BLaER1 (cell line): Measurements from ENCODE around the gene BACH2.

Experiments used
- H3K27ac ChIP-seq: shearing (Covaris generic); formaldehyde crosslinking; 2 replicates; pipeline ENCODE4 v1.8.1; 2022
- H3K27me3 ChIP-seq: shearing (Covaris generic); formaldehyde crosslinking; 2 replicates; pipeline ENCODE4 v1.8.1; 2022
- H3K36me3 ChIP-seq: shearing (Covaris generic); formaldehyde crosslinking; 2 replicates; pipeline ENCODE4 v1.8.1; 2022
- H3K4me1 ChIP-seq: shearing (Covaris generic); formaldehyde crosslinking; 2 replicates; pipeline ENCODE4 v1.8.1; 2022
- H3K4me2 ChIP-seq: shearing (Covaris generic); formaldehyde crosslinking; 2 replicates; pipeline ENCODE4 v1.8.1; 2022
- H3K4me3 ChIP-seq: shearing (Covaris generic); formaldehyde crosslinking; 2 replicates; pipeline ENCODE4 v1.8.1; 2022
- H3K9ac ChIP-seq: shearing (Covaris generic); formaldehyde crosslinking; 2 replicates; pipeline ENCODE4 v1.8.1; 2022
- H3K9me3 ChIP-seq: shearing (Covaris generic); formaldehyde crosslinking; 2 replicates; pipeline ENCODE4 v1.8.1; 2022
- H4K20me1 ChIP-seq: shearing (Covaris generic); formaldehyde crosslinking; 2 replicates; pipeline ENCODE4 v1.8.1; 2022
- Cebpa-rat ChIP-seq: shearing (Covaris generic); IDR thresholded peaks from 2 replicates; pipeline ENCODE4 v1.8.1; 2022

BACH2 gene

DNA sequence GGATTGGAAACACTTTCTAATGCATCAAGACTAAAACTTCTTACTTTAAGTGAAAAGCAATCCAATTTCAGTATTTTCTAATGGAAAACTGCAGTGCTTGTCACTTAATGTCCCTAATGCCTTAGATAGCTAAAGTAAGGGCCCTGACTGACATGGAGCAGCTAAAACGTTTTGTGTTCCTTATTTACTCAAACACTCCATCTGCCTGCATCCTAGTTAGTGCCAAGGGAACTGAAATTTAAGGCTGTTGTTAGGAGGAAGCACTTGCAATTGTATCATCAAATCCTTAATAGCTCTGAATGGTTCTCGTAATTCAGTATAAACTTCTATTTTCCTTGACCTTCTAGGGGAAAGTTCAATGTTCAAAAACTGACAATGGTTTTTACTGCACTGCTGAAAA is 274.9 kb downstream of the BACH2 start:
- no peak overlapping the region for H3K4me2 ChIP-seq
- no peak for TF ChIP-seq Cebpa-rat
- peaks cover 30% of the 10 kb centered on the region for H3K36me3 ChIP-seq

DNA sequence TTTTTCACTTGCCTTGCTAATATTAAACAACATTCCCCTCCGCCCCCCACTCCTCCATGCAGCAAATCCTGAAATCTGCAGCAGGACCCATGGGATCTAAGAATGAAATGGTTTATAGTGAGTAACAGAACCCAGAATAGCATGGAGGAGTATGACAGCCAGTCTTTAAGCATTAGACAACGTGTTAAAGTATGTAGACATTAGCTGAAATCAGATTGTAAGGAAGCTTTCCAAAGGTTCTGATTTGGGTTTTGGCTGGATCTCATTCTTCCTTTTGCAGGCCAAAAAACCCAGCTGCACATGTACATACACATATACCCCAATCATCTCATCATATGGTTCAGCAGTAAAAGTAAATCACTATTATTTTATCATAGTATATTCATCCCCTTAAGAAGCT is 275.9 kb downstream of the BACH2 start:
- Histone ChIP-seq H3K4me1 (no peaks in the 10 kb centered on the region), H3K27ac (no peak overlapping the region), H3K9me3 (no peaks in the 10 kb centered on the region), H3K36me3 (peaks cover 30% of the 10 kb centered on the region), H3K4me2 (no peak overlapping the region), H4K20me1 (peaks cover 68% of the 10 kb centered on the region), H3K27me3 (no peaks in the 10 kb centered on the region), H3K9ac (no peak overlapping the region), H3K4me3 (no peak overlapping the region)
- no peak for TF ChIP-seq Cebpa-rat

More for the DNA sequence above, 274.9 kb downstream of the BACH2 start:
- H3K4me3 ChIP-seq, result no peak overlapping the region
- H4K20me1 ChIP-seq, result peaks cover 78% of the 10 kb centered on the region
- H3K9me3 ChIP-seq, result no peaks in the 10 kb centered on the region
- H3K9ac ChIP-seq, result no peak overlapping the region
- H3K27ac ChIP-seq, result no peak overlapping the region
- no peaks in the 10 kb centered on the region for H3K4me1 ChIP-seq
- H3K27me3 ChIP-seq, result no peaks in the 10 kb centered on the region

DNA sequence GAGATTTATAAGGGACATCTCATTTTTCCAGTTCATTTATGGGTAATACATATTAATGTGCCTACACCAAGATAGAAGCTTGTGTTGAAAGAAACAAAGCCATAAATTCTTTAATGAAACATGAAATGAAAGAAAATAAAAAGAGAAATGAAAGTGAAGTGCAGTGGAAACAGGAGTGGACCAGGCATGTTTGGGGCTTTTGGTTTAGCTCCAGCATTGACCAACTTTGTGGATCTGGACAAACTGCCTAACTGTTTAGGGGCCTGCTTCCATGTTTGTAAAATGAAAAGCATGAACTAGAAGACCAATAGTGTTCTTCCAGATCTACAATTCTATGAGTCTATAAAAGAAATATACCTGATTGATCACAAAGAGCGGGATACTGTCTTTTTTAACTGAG is 277.4 kb downstream of the BACH2 start:
- Histone ChIP-seq H3K4me3 (no peak overlapping the region), H3K9ac (no peak overlapping the region), H3K4me2 (no peak overlapping the region), H3K4me1 (no peaks in the 10 kb centered on the region), H3K27ac (no peak overlapping the region), H3K36me3 (peaks cover 22% of the 10 kb centered on the region), H3K9me3 (no peaks in the 10 kb centered on the region), H3K27me3 (no peaks in the 10 kb centered on the region), H4K20me1 (peaks cover 53% of the 10 kb centered on the region; the same call in 1 of the 2 replicates)
- TF ChIP-seq Cebpa-rat, result no peak

DNA sequence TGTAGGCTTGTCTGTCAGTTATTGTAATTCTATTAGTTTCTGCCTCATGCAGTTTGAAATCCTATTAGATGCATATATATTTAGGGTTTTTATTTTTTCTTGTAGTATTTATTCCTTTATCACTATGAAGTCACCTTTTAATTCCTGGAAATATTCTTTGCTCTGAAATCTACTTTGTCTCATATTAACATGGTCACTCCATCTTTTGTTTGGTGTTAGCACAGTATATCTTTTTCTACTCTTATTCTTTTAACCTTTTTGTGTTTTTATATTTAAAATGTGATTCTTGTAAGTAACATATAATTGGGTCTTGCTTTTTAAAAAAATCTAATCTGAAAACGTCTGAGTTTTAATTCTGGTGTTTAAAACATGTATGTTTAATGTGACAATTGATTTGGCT is 280.8 kb downstream of the BACH2 start:
- H3K4me3 ChIP-seq, result no peak overlapping the region
- H3K36me3 ChIP-seq, result peaks cover 21% of the 10 kb centered on the region
- H4K20me1 ChIP-seq, result peaks cover 21% of the 10 kb centered on the region; the same call in 1 of the 2 replicates
- H3K27ac ChIP-seq, result no peak overlapping the region
- H3K9ac ChIP-seq, result no peak overlapping the region
- H3K4me2 ChIP-seq, result no peak overlapping the region
- TF ChIP-seq Cebpa-rat, result no peak
- no peaks in the 10 kb centered on the region for H3K9me3 ChIP-seq
- no peaks in the 10 kb centered on the region for H3K27me3 ChIP-seq
- no peaks in the 10 kb centered on the region for H3K4me1 ChIP-seq

GRCh38 chr6:90008908-90009501 is 287.6 kb downstream of the BACH2 start:
- Histone ChIP-seq H3K4me2 (no peak overlapping the region), H3K4me3 (no peak overlapping the region), H3K4me1 (no peaks in the 10 kb centered on the region), H3K27ac (no peak overlapping the region), H3K27me3 (no peaks in the 10 kb centered on the region), H3K9me3 (no peaks in the 10 kb centered on the region), H3K36me3 (peaks cover 56% of the 10 kb centered on the region), H3K9ac (no peak overlapping the region), H4K20me1 (peaks cover 41% of the 10 kb centered on the region; the same call in 1 of the 2 replicates)
- no peak for TF ChIP-seq Cebpa-rat

GRCh38 chr6:90008189-90008907 is 288.3 kb downstream of the BACH2 start:
- no peaks in the 10 kb centered on the region for H3K9me3 ChIP-seq
- H3K4me2 ChIP-seq, result no peak overlapping the region
- H3K27ac ChIP-seq, result no peak overlapping the region
- peaks cover 48% of the 10 kb centered on the region; the same call in 1 of the 2 replicates for H4K20me1 ChIP-seq
- H3K4me1 ChIP-seq, result no peaks in the 10 kb centered on the region
- H3K27me3 ChIP-seq, result no peaks in the 10 kb centered on the region
- H3K36me3 ChIP-seq, result peaks cover 63% of the 10 kb centered on the region
- H3K4me3 ChIP-seq, result no peak overlapping the region
- H3K9ac ChIP-seq, result no peak overlapping the region
- no peak for TF ChIP-seq Cebpa-rat

GRCh38 chr6:90005048-90005827 is 291.4 kb downstream of the BACH2 start:
- TF ChIP-seq Cebpa-rat, result no peak
- H3K27me3 ChIP-seq, result no peaks in the 10 kb centered on the region
- no peak overlapping the region for H3K4me2 ChIP-seq
- peaks cover 93% of the 10 kb centered on the region for H3K36me3 ChIP-seq
- peaks cover 78% of the 10 kb centered on the region; the same call in 1 of the 2 replicates for H4K20me1 ChIP-seq
- no peak overlapping the region for H3K4me3 ChIP-seq
- H3K4me1 ChIP-seq, result no peaks in the 10 kb centered on the region
- no peaks in the 10 kb centered on the region for H3K9me3 ChIP-seq
- H3K9ac ChIP-seq, result no peak overlapping the region
- H3K27ac ChIP-seq, result no peak overlapping the region

DNA sequence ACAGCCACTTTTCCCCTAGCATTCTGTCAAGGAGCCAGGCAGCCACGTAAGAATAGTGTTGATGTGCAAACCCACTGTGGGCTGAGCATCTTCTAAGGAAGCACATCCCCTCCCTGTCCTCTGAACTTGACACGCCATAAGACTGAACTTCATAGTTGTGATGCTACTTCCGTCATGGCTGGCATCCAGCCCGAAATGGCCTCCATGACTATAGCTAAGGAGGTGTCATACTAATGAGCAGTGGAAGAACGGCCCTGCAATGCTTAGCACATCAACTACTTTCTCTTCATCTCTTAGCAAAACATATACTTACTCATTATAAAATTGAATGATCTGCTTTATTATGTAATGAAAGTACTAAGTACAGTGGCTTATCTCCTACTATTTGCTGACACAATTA is 292.1 kb downstream of the BACH2 start:
- no peak for TF ChIP-seq Cebpa-rat
- Histone ChIP-seq H3K36me3 (peaks cover 91% of the 10 kb centered on the region), H3K9me3 (no peaks in the 10 kb centered on the region), H3K4me3 (no peak overlapping the region), H3K9ac (no peak overlapping the region), H3K27me3 (no peaks in the 10 kb centered on the region), H3K4me1 (no peaks in the 10 kb centered on the region), H3K4me2 (no peak overlapping the region), H4K20me1 (peaks cover 79% of the 10 kb centered on the region; the same call in 1 of the 2 replicates), H3K27ac (no peak overlapping the region)

DNA sequence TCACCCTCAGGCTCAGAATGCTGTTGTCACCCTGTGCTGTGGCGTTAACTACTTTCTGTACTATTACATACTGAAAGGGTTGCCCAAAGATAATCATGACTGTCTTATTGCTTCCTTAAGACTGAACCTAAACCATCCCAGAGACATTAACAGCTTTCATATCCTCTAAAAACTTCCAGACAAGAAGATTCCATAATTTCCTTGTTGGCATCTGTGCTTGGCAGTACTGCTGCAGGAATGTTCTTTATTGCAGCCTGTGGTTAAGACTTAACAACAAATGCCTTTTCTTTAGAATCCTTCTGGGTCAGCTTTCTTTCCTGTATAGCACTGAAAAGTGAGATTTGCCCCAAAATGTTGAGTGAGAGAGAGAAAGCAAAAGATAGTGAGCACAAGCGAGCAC is 292.7 kb downstream of the BACH2 start:
- H3K4me2 ChIP-seq, result no peak overlapping the region
- H3K9ac ChIP-seq, result no peak overlapping the region
- H3K36me3 ChIP-seq, result peaks cover 87% of the 10 kb centered on the region
- H3K4me1 ChIP-seq, result no peaks in the 10 kb centered on the region
- no peak overlapping the region for H3K4me3 ChIP-seq
- H3K27me3 ChIP-seq, result no peaks in the 10 kb centered on the region
- TF ChIP-seq Cebpa-rat, result no peak
- H4K20me1 ChIP-seq, result peaks cover 74% of the 10 kb centered on the region; the same call in 1 of the 2 replicates
- no peak overlapping the region for H3K27ac ChIP-seq
- H3K9me3 ChIP-seq, result no peaks in the 10 kb centered on the region
